A673 (cell line): ENCODE data around the gene TXN2.

Source experiments
- CTCF ChIP-seq: fragments of 300-800, 200-600 bp; sonication (generic); conservative IDR thresholded peaks from 2 replicates; pipeline ENCODE4 v1.5.1; 2017; ENCODE audit warnings: low read depth, mild to moderate bottlenecking, antibody characterized with exemption, low read length, moderate library complexity, mixed read lengths
- EZH2 ChIP-seq: fragments of 200-600 bp; sonication (generic); IDR thresholded peaks from 2 replicates; pipeline ENCODE4 v1.6.1; 2017; ENCODE audit warnings: borderline replicate concordance, low read depth, mild to moderate bottlenecking, mixed read lengths, antibody characterized with exemption, low read length; ENCODE audit not compliant: poor library complexity, severe bottlenecking

- no peak for TF ChIP-seq CTCF
- no peak for TF ChIP-seq EZH2
Observed at GRCh38 chr22:36460202-36460601, 21.2 kb downstream of the TXN2 start.
